PC-3 (cell line): ENCODE data around the gene CANX. TPM values are rescaled to one million over a fixed set of nuclear protein-coding genes. Genes with fewer than 3 reads are reported as not detected.

Source experiments
- ATAC-seq: fragments of 200-7000 bp; cut with Tn5 transposase; 2 replicates; pipeline ENCODE4 v1.9.1; 2020; ENCODE audit warnings: mild to moderate bottlenecking, moderate library complexity
- BruUV-seq: library from RNA; stranded (reverse); fragments of 400-500 nt; replicated peaks from 2 replicates; lab custom pipeline; 2021; lab: Mats Ljungman, UMichigan
- CTCF ChIA-PET: fragments of 300-600 bp; sonication (Branson Sonifier 250); formaldehyde crosslinking; loops from one replicate; lab custom pipeline; 2022; ENCODE audit warnings: antibody characterized with exemption; lab: Charles Lee
- POLR2A ChIA-PET: fragments of 300-600 bp; sonication (Branson Sonifier 250); formaldehyde crosslinking; loops from one replicate; lab custom pipeline; 2022; ENCODE audit warnings: antibody characterized with exemption; ENCODE audit not compliant: unreplicated experiment; lab: Charles Lee
- DNase-seq: peaks from one replicate; pipeline ENCODE4 v3.0.0-alpha.2; 2015
- H2AFZ ChIP-seq: fragments of 300-600 bp; sonication (generic); 2 replicates; pipeline ENCODE4 v1.6.0; 2016; ENCODE audit warnings: antibody characterized with exemption, low read length
- H3F3A ChIP-seq: fragments of 300-600 bp; sonication (generic); one replicate; pipeline ENCODE4 v1.6.0; 2017; ENCODE audit warnings: antibody characterized with exemption, low read length, control low read depth, mild to moderate bottlenecking; ENCODE audit not compliant: unreplicated experiment
- H3K27ac ChIP-seq: fragments of 300-600 bp; sonication (generic); 2 replicates; pipeline ENCODE4 v1.5.1; 2016; ENCODE audit warnings: mild to moderate bottlenecking, low read length
- H3K27me3 ChIP-seq: fragments of 300-600 bp; sonication (generic); 2 replicates; pipeline ENCODE4 v1.6.1; 2016; ENCODE audit warnings: low read length, mixed read lengths
- H3K36me3 ChIP-seq: fragments of 300-600 bp; sonication (generic); 2 replicates; pipeline ENCODE4 v1.6.1; 2016; ENCODE audit warnings: low read depth, mixed run types, low read length, mixed read lengths
- H3K4me1 ChIP-seq: fragments of 300-600 bp; sonication (generic); 2 replicates; pipeline ENCODE4 v1.5.1; 2016; ENCODE audit warnings: low read length; ENCODE audit not compliant: insufficient read depth
- H3K4me2 ChIP-seq: fragments of 300-600 bp; sonication (generic); 2 replicates; pipeline ENCODE4 v1.6.0; 2016; ENCODE audit warnings: low read length
- H3K4me3 ChIP-seq: fragments of 300-600 bp; sonication (generic); 2 replicates; pipeline ENCODE4 v1.5.1; 2016; ENCODE audit warnings: mild to moderate bottlenecking, low read length, mixed read lengths
- H3K79me2 ChIP-seq: fragments of 300-600 bp; sonication (generic); 2 replicates; pipeline ENCODE4 v1.6.1; 2017; ENCODE audit warnings: low read length, mixed read lengths
- H3K9ac ChIP-seq: fragments of 300-600 bp; sonication (generic); 2 replicates; pipeline ENCODE4 v1.6.0; 2016; ENCODE audit warnings: mild to moderate bottlenecking, low read length
- H3K9me2 ChIP-seq: fragments of 300-600 bp; sonication (generic); replicated peaks from 2 replicates; pipeline ENCODE4 v1.6.1; 2016; ENCODE audit warnings: mixed run types, low read length, mixed read lengths
- H3K9me3 ChIP-seq: fragments of 300-600 bp; sonication (generic); 2 replicates; pipeline ENCODE4 v1.6.1; 2016; ENCODE audit warnings: low read length, mixed read lengths
- H4K20me1 ChIP-seq: fragments of 300-600 bp; sonication (generic); 2 replicates; pipeline ENCODE4 v1.6.1; 2016; ENCODE audit warnings: low read length, mixed read lengths
- CTCF ChIP-seq: fragments of 300-600 bp; sonication (generic); conservative IDR thresholded peaks from 2 replicates; pipeline ENCODE4 v1.5.1; 2017; ENCODE audit warnings: antibody characterized with exemption, low read depth, mild to moderate bottlenecking, low read length
- EZH2 ChIP-seq: fragments of 300-600 bp; sonication (generic); IDR thresholded peaks from one replicate; pipeline ENCODE4 v1.6.1; 2017; ENCODE audit warnings: antibody characterized with exemption, mild to moderate bottlenecking, low read length; ENCODE audit not compliant: unreplicated experiment
- EZH2phosphoT487 ChIP-seq: fragments of 300-600 bp; sonication (generic); IDR thresholded peaks from 2 replicates; pipeline ENCODE4 v1.6.1; 2018; ENCODE audit warnings: mild to moderate bottlenecking, antibody characterized with exemption, low read length, borderline replicate concordance
- intact Hi-C: fragments of 100-400 bp; cut with micrococcal nuclease; formaldehyde crosslinking; loops from 2 replicates; pipeline ENCODE4 v1.9.0; 2023
- total RNA-seq: library from RNA; depleted of rRNA; stranded (reverse); fragments of >200 nt; gene quantifications from 2 replicates; pipeline ENCODE4 v1.2.3, GENCODE V29; 2014

Gene CANX
- total RNA-seq, 1 experiment from 2014 or later: 293 TPM

- intact Hi-C loops: no loop called here
- no peak for DNase-seq
- CTCF ChIA-PET: no interaction called here
Observed at GRCh38 chr5:179777456-179777855, 78.7 kb downstream of the CANX start.

GRCh38 chr5:179777909-179778308, 79.1 kb downstream of the CANX start:
- Histone ChIP-seq H3K4me1 (no peaks in the 10 kb centered on the region), H3K9me3 (no peaks in the 10 kb centered on the region), H3F3A (no peaks in the 10 kb centered on the region), H3K27ac (no peak overlapping the region), H4K20me1 (no peaks in the 10 kb centered on the region), H3K27me3 (no peaks in the 10 kb centered on the region), H3K36me3 (no peaks in the 10 kb centered on the region; the same call in 1 of the 2 replicates), H3K79me2 (no peaks in the 10 kb centered on the region), H3K9ac (no peak overlapping the region), H3K4me2 (no peak overlapping the region), H3K9me2 (no peaks in the 10 kb centered on the region), H2AFZ (no peak overlapping the region), H3K4me3 (no peak overlapping the region)
- ChIA-PET POLR2A (no interaction called here), CTCF (no interaction called here)
- DNase-seq: no peak
- no peak for ATAC-seq
- TF ChIP-seq CTCF: no peak
- no peak for TF ChIP-seq EZH2phosphoT487
- TF ChIP-seq EZH2: no peak
- intact Hi-C loops: no loop called here
- no TSS peak for BruUV-seq

More at GRCh38 chr5:179777456-179777855, 78.7 kb downstream of the CANX start:
- H3K27ac ChIP-seq: no peak overlapping the region
- no peak for ATAC-seq
- no peak overlapping the region for H3K4me2 ChIP-seq
- H3F3A ChIP-seq: no peaks in the 10 kb centered on the region
- H3K9ac ChIP-seq: no peak overlapping the region
- H3K36me3 ChIP-seq: peaks cover under 1% of the 10 kb centered on the region; the same call in 1 of the 2 replicates
- H3K4me1 ChIP-seq: no peaks in the 10 kb centered on the region
- BruUV-seq: no TSS peak
- TF ChIP-seq EZH2 (no peak), CTCF (no peak), EZH2phosphoT487 (no peak)
- POLR2A ChIA-PET: no interaction called here
- H3K4me3 ChIP-seq: no peak overlapping the region
- no peak overlapping the region for H2AFZ ChIP-seq
- no peaks in the 10 kb centered on the region for H3K9me2 ChIP-seq
- no peaks in the 10 kb centered on the region for H4K20me1 ChIP-seq
- H3K9me3 ChIP-seq: no peaks in the 10 kb centered on the region
- H3K27me3 ChIP-seq: no peaks in the 10 kb centered on the region
- H3K79me2 ChIP-seq: no peaks in the 10 kb centered on the region

GRCh38 chr5:179778591-179778990, 79.8 kb downstream of the CANX start:
- TF ChIP-seq EZH2phosphoT487 (no peak), EZH2 (no peak), CTCF (no peak)
- Histone ChIP-seq H3K4me1 (no peaks in the 10 kb centered on the region), H3K27ac (no peak overlapping the region), H3K9ac (no peak overlapping the region), H3F3A (no peaks in the 10 kb centered on the region), H2AFZ (no peak overlapping the region), H3K79me2 (no peaks in the 10 kb centered on the region), H3K27me3 (no peaks in the 10 kb centered on the region), H3K9me3 (no peaks in the 10 kb centered on the region), H3K4me2 (no peak overlapping the region), H3K36me3 (no peaks in the 10 kb centered on the region; the same call in 1 of the 2 replicates), H4K20me1 (no peaks in the 10 kb centered on the region), H3K9me2 (no peaks in the 10 kb centered on the region), H3K4me3 (no peak overlapping the region)
- ChIA-PET CTCF (no interaction called here), POLR2A (no interaction called here)
- intact Hi-C loops: no loop called here
- ATAC-seq (no peak), DNase-seq (no peak)
- BruUV-seq: no TSS peak
